HG02943 (cell line): ENCODE measurements around the gene KNDC1.
"Not testable (repeated sequence)": the region's sequence is repeated elsewhere in the genome, so short reads cannot be mapped to it uniquely, and the experiment has no call there.

ENCODE experiments used
- ATAC-seq: cut with Tn5 transposase; IDR thresholded peaks from one replicate; pipeline ENCODE4 v1.9.1; 2021; ENCODE audit warnings: mild to moderate bottlenecking, low read depth, moderate library complexity; ENCODE audit not compliant: unreplicated experiment

KNDC1 gene

DNA sequence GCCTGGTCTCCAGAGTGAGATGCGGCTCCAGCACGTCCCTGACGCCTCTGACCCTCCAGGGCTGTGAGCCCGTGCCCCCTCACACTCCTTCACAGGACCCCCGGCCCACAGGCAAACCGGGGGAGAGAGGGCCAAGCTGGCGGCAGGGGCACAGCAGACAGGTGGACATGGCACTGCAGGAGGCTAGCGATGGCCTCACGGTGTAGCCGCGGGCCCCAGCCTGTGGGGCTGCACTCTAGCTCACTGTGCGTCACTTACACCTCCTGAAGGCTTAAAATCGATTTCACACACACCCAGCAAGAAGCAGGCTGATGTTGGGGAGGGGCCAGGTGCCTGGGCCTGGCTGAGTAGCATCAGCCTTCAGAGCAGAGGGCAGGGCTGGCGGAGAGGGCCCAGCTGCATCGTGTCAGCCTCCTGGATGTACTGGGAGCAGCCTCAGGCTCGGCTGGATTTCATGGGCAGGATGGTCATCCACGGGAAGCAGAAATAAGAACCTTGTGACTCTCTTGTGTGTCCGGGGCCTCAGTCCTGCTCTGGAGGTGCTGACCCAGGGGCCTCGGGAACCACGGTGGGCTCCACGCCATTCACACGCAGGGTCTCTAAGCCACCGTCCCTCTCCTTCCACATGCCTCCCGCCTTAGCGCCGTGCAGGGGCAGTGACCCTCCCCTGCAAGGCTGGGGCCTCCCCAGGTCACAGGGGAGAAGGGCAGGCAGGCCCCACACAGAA, 19.4 kb upstream of the KNDC1 start:
- ATAC-seq, result no peak

DNA sequence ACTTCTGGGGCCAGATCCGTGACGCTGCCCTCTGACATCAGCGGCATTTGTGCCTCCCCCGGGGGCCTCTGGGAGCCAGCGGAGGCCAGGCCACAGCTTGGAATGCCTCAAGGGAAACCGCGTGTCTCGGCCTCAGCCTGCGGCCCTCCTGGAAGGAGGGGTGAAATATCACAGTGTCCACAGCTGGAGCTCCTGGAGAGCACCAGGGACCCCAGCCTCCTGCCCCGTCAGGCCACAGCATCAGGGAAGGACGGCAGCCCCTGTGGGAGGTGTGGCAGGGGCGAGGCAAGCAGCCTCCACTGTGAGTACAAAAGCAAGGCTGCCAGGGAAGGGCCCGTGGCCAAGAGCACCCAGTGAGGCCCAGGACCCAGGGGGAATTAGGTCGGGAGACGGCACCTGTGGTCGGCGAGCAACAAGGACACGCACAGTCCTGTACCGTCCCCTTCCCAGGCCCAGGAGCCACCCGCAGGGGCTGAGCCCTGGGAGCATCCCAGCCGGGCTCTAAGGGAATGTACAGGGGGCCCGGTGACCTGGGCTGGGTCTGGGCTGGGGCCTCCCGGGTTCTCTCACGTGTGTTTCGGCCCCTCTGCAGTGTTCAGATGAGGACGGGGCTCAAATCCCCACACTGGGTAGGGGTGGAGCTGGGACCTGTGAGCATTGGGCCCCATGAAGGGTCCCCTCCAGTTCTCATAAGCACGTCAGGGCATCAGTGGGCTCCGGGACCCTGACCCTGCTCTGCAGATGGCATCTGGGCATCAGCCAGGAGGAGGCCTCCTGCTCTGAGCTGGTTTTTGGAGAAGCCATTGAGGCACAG, 18.7 kb upstream of the KNDC1 start:
- ATAC-seq, result no peak

DNA sequence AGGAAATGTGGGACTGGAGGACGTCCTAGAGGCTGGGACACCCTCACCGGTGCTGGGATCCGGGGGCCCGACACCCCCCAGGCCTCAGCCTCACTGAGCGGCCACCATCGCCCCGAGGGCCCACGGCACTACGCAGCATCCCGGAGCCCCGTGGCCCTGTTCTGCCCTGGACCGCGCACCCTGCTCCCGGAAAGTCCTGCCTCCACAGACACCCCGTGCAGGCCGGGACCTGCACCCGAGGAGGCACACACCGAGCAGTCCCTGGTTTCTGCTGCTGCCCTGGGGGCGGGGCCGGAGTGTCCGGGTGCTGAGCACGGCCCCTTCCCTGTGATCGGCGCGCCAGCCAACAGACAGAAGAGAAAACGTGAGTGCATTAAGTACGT, 18.1 kb upstream of the KNDC1 start:
- ATAC-seq, result no peak

DNA sequence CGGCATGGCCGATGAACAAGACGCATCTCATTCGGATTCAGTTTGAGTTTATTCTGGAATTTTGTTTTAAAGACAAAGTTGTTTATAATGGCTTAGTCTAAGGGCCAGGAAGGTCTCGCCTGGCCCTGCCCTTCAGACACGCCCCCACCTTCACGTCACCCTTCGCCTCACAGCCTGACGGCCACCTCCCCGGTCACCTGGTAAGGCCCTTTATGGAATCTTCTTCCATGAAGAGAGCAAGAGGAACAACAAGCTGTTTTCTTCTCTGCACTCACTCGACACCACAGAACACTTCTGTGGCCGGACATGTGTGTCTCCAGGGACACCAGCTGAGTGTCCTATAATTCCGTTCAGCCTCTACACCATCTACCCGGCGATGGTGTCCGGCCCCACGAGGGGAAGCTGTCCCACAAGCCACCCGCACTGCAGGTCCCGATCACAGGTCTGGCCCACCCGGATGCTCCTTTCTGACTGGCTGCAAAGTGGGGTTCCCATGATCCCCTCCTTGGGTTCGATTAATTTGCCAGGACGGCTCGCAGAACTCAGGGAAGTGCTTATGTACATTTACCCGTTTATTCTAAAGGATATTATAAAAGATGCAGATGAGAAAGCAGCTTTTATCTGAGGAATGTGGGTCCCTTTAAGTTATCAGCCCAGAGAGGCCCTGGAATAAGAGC, 17.4 kb upstream of the KNDC1 start:
- no peak for ATAC-seq

DNA sequence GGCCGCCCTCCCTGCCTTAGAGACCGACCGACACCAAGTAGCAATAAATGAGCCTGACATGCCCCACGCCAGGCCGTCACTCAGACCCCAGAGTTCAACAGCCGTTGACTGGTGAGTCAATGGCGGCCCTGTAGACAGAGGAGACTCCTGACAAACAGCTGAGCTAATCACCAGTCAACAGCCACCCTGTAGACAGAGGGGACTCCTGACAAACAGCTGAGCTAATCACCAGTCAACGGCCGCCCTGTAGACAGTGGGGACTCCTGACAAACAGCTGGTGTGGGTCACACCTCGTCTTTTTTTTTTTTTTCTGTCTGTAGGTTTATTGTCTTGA, 16.9 kb upstream of the KNDC1 start:
- ATAC-seq, result no peak

DNA sequence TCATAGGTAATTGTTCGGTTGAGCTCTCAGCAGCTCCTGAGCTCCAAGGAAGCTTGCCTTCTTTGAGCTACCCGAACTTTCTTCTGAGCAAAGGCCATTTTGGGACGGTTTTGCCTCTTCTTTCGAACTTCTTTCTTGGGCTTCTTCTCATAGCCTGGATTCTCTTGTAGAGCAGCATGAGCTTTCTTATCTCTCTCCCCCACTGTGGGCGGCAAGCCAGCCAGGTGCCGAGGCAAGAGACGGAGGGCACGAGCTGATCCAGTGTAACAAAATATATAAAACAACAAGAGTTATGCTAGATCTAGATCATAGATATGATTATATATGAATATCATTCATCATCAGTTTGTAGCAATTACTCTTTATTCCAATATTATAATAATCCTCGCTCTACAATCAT, 16.5 kb upstream of the KNDC1 start:
- ATAC-seq, result no peak

DNA sequence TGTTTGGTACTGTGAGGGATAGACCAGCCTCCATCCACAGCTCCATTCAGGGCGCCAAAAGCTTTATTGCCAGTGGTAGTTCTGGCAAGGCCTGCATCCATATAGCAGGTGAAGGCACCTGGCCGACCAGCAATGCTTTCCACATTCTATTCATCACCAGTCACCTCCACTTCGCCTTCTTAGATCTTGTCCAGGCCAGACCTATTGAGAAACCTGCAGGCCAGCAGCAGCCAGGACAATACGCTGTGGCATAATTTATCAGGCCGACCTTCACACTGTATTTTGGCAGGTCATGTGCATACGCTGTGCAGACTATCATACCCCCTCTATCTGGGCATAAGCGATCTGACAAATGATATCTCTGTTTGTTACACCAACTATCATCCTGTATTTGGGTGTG, 15.2 kb upstream of the KNDC1 start:
- no peak for ATAC-seq

DNA sequence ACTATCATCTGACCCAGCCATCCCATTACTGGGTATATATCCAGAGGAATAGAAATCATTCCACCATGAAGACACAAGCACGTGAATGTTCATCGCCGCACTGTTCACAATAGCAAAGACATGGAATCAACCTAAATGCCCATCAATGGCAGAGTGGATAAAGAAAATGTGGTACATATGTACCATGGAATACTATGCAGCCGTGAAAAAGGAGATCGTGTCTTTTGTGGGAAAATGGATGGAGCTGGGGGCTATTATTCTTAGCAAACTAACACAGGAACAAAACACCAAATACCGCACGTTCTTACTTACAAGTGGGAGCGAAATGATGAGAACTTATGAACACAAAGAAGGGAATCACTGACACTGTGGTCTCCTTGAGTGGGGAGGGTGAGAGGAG, 9.8 kb upstream of the KNDC1 start:
- ATAC-seq, result no peak

DNA sequence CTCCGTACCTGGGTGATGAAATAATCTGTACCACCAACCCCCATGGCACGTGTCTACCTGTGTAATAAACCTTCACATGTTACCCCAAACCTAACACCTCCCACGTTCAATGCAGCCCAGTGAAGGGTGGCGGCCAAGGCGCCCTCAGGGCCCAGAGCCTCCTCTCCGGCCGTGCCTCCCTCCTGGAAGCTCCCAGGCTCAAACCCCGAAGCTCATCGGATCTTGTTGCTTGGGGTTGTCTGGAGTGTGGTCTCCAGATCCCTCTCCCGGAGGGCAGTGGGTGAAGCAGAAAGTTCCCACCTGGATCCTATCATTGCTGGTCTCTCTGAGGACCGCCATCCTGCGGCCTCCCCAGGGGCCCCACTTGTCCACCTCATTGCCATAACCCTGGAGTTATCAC, 9.4 kb upstream of the KNDC1 start:
- no peak for ATAC-seq

DNA sequence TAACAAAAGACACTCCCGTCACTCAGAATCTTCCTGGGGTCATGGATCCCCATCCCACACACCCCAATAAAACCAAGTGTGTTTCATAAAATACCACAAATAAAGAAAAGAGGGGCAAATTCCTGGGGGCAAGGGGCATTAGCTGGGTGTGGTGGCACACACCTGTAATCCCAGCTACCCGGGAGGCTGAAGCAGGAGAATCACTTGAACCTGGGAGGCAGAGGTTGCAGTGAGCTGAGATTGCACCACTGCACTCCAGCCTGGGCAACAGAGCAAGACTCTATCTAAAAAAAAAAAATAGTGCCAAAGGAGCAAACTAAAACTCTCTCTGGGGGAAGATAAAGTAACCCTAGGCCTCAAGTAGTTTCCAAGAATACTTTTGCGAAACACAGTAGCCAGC, 8.9 kb upstream of the KNDC1 start:
- not testable (repeated sequence) for ATAC-seq

DNA sequence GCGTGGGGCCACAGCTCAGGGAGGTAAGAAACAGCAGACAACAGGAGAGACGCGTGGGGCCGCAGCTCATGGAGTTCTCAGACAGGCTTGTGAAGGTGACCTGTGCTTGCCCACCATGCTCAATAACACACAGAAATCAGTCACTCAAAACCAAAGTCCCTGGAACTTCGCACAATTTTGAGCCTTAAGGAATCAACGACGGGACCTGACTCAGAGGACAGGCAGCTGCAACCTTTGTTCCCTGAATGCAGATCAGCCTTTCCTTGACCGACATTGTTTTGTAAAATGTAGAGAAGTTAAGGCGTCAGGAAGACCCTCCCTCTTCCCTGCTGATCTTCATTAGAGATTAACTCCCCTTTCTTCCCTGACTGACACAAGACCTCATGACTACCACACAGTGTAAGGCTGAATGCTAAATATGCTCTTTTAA, 8.5 kb upstream of the KNDC1 start:
- ATAC-seq, result no peak

DNA sequence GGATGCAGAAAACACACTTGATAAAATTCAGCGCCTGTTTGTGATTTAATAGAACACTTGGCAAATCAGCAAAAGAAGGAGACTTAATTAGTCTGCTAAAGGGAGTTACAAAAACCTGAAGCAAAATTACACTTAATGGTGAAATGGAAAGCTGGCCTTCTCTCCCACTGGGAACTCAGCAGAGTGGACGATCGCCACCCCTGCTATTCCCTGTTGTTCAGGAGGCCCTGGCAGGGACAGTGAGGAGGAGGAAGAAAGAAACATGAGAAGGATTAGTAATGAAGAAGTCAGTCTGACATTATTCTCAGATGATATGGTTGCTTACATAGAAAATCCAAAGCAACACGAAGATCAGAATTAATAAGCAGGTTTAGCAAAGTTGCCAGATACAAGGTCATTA, 5.6 kb upstream of the KNDC1 start:
- ATAC-seq, result no peak

DNA sequence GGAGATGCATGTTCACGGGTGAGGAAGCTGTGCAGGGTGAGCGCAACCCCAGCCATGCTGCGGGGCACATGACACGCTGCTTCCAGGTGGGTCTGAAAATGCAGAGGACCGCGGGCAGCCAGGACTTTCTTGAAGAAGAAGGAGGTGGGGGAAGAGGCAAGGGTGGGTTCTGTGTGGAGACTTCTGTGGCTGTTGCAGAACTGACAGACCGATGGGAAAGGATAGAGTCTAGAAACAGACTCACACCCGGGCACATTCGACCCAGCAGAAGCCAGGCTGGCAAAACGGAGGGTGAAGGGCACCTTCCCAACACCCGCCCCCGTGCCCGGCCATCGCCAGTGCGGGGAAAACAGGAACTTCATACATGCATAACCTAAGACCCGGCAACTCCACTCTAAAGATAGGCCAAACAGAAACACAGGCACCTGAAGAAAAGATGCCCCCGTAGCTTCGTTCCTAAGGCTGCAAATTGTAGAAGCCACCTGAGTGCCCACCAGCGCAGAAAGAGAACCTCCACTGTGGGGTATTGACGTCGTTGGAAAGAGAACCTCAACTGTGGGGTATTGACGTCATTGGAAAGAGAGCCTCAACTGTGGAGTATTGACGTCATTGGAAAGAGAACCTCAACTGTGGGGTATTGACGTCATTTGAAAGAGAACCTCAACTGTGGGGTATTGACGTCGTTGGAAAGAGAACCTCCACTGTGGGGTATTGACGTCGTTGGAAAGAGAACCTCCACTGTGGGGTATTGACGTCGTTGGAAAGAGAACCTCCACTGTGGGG, 4.8 kb upstream of the KNDC1 start:
- ATAC-seq, result no peak

DNA sequence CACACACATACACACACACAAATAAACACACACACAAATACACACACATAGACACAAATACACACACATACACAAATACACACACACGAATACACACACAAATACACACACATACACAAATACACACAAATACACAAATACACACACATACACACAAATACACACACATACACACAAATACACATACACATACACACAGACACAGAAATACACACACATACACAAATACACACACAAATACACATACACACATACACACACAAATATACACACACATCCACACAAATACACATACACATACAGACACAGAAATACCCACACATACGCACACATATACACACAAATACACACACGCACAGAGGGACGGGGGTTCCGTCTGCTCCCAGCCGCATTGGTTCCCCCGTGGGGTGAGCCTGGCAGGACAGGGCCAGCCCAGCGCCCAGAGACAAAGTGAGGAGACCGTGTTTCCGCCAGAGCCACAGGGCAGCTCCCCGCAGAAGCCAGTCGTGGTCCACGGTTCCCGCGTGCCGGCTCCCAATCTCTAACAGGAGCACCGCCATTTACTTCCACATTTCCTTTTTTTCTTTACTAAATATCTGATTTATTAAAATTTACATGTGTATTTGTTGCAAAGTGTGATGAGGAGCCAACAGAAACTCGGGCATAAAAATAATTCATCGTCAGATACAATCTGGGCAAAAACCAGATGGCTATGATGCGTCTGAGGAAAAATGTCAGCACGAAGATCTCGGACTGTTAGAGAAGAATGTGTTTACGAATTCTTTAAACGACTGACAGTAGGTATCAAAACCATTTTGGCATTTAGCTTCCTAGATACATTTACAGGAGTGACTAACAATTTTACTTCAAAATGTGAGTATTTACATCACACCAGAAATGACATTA, 3.1 kb upstream of the KNDC1 start:
- ATAC-seq, result no peak

DNA sequence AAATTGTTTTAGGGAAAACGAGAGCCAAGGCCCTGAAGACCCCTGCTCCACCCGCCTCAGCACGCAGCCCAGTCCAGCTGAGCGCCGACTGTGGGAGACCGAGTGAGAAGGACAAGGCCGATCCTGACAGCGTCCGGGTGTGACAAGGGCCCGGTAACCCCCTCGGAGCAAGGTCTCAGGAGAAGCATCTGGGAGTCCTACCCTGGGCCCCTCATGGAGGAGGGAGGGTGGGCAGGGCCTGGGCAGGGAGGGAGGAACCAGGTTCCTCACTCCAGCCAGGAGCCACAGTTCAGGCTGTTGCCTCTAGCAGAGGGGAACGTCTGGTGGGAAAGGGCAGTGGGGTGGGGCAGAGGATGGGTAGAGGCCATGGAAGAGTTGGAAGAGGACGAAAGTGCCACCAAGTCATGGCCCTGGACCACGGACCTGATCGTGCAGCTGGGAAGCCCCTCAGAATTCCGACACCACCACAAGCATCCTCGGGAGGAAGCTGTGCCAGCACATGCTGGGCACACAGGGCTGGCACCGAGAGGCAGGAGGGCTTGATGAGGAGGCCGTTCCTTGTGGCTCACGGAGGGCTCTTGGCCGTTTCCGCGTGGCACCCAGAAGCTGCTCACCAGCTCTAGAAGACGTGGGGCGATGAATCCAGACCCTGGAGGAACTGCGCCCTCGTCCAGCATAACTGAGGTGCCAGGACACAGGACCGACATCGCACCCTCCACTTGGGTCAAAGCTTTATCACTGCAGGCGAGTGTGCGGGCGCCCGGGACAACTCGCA, 2.2 kb upstream of the KNDC1 start:
- no peak for ATAC-seq

DNA sequence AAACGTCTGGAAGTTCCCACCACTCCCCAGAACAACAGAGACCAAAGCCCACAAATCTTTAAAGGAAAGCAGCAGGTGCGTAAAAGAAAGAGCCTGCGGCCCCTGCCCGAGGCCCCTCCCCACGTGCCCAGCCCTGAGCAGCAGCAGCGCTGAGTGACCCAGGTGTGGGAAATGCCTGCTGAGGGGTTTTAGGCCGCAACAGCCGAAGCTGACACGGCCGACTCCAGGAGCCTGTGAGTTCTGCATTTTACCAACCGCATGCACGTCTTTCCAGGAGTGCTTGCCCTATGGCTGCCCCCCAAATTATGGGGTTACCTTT, 1.6 kb upstream of the KNDC1 start:
- ATAC-seq, result no peak

DNA sequence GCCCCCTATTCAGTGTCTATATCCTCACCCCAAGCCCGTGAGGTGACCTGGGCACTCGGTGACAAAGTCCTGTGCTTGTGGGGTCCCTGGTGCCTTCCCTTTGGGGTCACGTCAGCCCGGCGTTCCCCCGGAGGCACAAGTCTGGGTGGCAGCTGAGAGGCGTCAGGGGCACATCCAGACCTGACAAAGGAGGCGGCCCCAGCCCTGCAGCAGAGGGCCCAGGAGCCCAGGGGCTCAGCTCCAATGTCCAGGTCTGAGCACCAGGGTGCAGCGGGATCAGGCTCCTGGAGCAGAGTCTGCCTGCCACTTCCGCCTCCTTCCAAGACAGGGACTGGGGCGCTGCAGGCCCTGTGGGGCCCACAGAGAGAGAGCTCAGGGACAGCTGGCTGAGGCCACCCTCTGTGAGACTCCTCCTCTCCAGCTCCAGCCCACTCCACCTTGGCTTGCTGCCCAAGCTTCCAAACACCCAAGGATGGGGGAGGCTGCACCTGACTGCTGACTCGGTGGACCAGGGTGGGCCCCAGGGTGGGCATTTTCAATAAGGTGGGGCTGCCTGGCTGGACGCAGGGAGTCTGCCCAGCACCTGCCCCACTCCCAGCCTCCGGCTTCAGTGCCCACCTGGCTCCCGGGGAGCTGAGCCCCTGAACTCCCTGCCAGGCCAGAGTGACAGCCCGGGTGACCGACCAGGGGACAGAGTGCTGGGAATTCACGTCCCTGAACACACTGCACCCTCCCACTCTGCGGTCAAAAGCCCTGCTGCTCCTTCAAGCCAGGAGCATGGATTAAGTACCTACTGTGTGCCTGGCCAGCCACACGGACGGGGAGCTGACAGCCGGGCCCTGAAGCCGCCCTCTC, 1.0 kb upstream of the KNDC1 start:
- ATAC-seq, result no peak

DNA sequence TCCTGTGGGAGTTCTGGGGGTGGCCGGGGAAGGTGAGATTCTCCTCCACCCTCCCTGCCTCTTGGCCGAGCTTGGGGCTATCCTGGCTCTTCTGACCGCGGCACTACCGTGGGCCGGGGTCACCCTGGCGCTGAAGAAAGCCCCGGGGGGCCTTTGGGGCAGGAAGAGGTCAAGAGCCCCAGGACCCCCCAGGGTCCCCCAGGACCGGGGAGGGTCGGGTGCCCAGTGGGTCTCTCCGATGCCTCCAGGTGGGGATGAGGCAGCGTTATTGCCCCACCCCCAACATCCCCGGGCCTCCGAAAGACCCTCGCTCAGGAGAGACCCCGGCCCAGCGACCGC, 439 bp upstream of the KNDC1 start:
- no peak for ATAC-seq
